H1 (cell line): ENCODE data around the gene SEMA3B. TPM values are rescaled to one million over a fixed set of nuclear protein-coding genes. Genes with fewer than 3 reads are reported as not detected.

Source experiments
- CTCF ChIA-PET: fragments of 300-600 bp; sonication (Branson Sonifier 250); formaldehyde crosslinking; loops from one replicate; lab custom pipeline; 2021; ENCODE audit not compliant: partially characterized antibody; lab: Charles Lee
- POLR2A ChIA-PET: fragments of 300-600 bp; sonication (Branson Sonifier 250); formaldehyde crosslinking; loops from one replicate; lab custom pipeline; 2021; ENCODE audit warnings: inconsistent platforms; ENCODE audit not compliant: partially characterized antibody; lab: Charles Lee
- DNase-seq, 2 experiments: peaks; one replicate each; pipeline versions ENCODE4 v3.0.0 to v3.0.0-alpha.2; 2010 to 2022; ENCODE audit warnings: low spot score in 2 of 2, low read depth in 1 of 2, mixed read lengths in 1 of 2
- FAIRE-seq: peaks from 2 replicates; lab custom pipeline; 2011; peaks lifted over from hg19 to GRCh38; lab: Jason Lieb, UNC
- H2AFZ ChIP-seq: 2 replicates; pipeline ENCODE4 v1.8.1; 2012; ENCODE audit warnings: low read length, inconsistent platforms
- H2AK5ac ChIP-seq: 2 replicates; pipeline ENCODE4 v1.6.1; 2013; ENCODE audit warnings: low read depth, low read length
- H2BK120ac ChIP-seq: replicated peaks from 2 replicates; pipeline ENCODE3; 2013; ENCODE audit warnings: low read depth, low read length, inconsistent platforms
- H2BK12ac ChIP-seq: 2 replicates; pipeline ENCODE4 v1.6.1; 2013; ENCODE audit warnings: low read depth, low read length
- H2BK15ac ChIP-seq: 2 replicates; pipeline ENCODE4 v1.6.1; 2013; ENCODE audit warnings: low read length
- H2BK20ac ChIP-seq: 2 replicates; pipeline ENCODE4 v1.6.1; 2013; ENCODE audit warnings: low read length
- H2BK5ac ChIP-seq: 2 replicates; pipeline ENCODE4 v1.6.1; 2013; ENCODE audit warnings: low read depth, low read length
- H3K14ac ChIP-seq: 2 replicates; pipeline ENCODE4 v1.6.1; 2013; ENCODE audit warnings: inconsistent platforms; ENCODE audit not compliant: insufficient read length
- H3K18ac ChIP-seq: 2 replicates; pipeline ENCODE4 v1.6.1; 2013; ENCODE audit warnings: low read length; ENCODE audit errors: extremely low read depth
- H3K23ac ChIP-seq: 2 replicates; pipeline ENCODE4 v1.6.1; 2013; ENCODE audit warnings: inconsistent platforms; ENCODE audit not compliant: insufficient read length
- H3K23me2 ChIP-seq: 2 replicates; pipeline ENCODE4 v1.6.1; 2013; ENCODE audit warnings: low read depth, low read length
- H3K27ac ChIP-seq: 2 replicates; pipeline ENCODE4 v1.6.1; 2011; ENCODE audit warnings: low read depth, low read length, inconsistent platforms
- H3K27me3 ChIP-seq, 4 experiments: replicated peaks in 1 of 4; 1 replicate in 1 of 4; 2 replicates in 3 of 4; pipeline versions ENCODE4 v1.6.1 to v1.8.1; 2011 to 2013; ENCODE audit warnings: low read length in 3 of 4, mild to moderate bottlenecking in 3 of 4, inconsistent platforms in 2 of 4, mixed read lengths in 2 of 4, moderate library complexity in 1 of 4; ENCODE audit not compliant: control insufficient read depth in 3 of 4, insufficient read depth in 3 of 4; ENCODE audit errors: extremely low read depth in 1 of 4
- H3K36me3 ChIP-seq, 4 experiments: 2 replicates each; pipeline versions ENCODE4 v1.6.1 to v1.8.1; 2011 to 2013; ENCODE audit warnings: mild to moderate bottlenecking in 4 of 4, low read length in 3 of 4, moderate library complexity in 2 of 4, control low read depth in 1 of 4, inconsistent platforms in 1 of 4; ENCODE audit not compliant: insufficient read depth in 4 of 4, control insufficient read depth in 2 of 4
- H3K4ac ChIP-seq: replicated peaks from 2 replicates; pipeline ENCODE3; 2013; ENCODE audit warnings: low read length, low read depth, mixed read lengths, inconsistent platforms; ENCODE audit not compliant: insufficient read length
- H3K4me1 ChIP-seq, 4 experiments: replicated peaks in 1 of 4; 1 replicate in 1 of 4; 2 replicates in 3 of 4; pipeline versions ENCODE4 v1.6.1 to v1.8.1; 2011 to 2013; ENCODE audit warnings: low read length in 3 of 4, inconsistent platforms in 2 of 4, mixed read lengths in 1 of 4; ENCODE audit not compliant: insufficient read depth in 4 of 4, control insufficient read depth in 3 of 4
- H3K4me2 ChIP-seq, 2 experiments: 2 replicates each; pipeline versions ENCODE4 v1.6.1 to v1.8.1; 2011 to 2013; ENCODE audit warnings: low read depth in 2 of 2, low read length in 2 of 2, control low read depth in 1 of 2, inconsistent platforms in 1 of 2, mild to moderate bottlenecking in 1 of 2; ENCODE audit not compliant: insufficient read depth in 1 of 2
- H3K4me3 ChIP-seq, 4 experiments: fragments of 200-600, 300-600 bp in 1 of 4; sonication (generic), shearing (Covaris generic), sonication (Bioruptor Twin) in 1 of 4; 2 replicates each; pipeline versions ENCODE4 v1.5.1 to v1.8.1; 2011 to 2016; ENCODE audit warnings: low read length in 4 of 4, low read depth in 3 of 4, control low read depth in 2 of 4, inconsistent platforms in 2 of 4, mild to moderate bottlenecking in 2 of 4, mixed read lengths in 1 of 4, moderate library complexity in 1 of 4; ENCODE audit not compliant: insufficient read depth in 2 of 4; ENCODE audit errors: extremely low read depth in 1 of 4
- H3K56ac ChIP-seq: replicated peaks from 2 replicates; pipeline ENCODE3; 2013; ENCODE audit warnings: low read depth, mild to moderate bottlenecking, mixed read lengths, low read length, inconsistent platforms; ENCODE audit not compliant: insufficient read length
- H3K79me1 ChIP-seq: 2 replicates; pipeline ENCODE4 v1.6.1; 2013; ENCODE audit warnings: low read depth, low read length, control low read depth
- H3K79me2 ChIP-seq, 2 experiments: 2 replicates each; pipeline versions ENCODE4 v1.6.1 to v1.8.1; 2012 to 2013; ENCODE audit warnings: low read length in 2 of 2, mild to moderate bottlenecking in 2 of 2, inconsistent platforms in 1 of 2; ENCODE audit not compliant: insufficient read depth in 2 of 2, control insufficient read depth in 1 of 2
- H3K9ac ChIP-seq, 4 experiments: replicated peaks in 1 of 4; 1 replicate in 1 of 4; 2 replicates in 3 of 4; pipeline versions ENCODE4 v1.6.1 to v1.8.1; 2011 to 2013; ENCODE audit warnings: low read depth in 3 of 4, low read length in 3 of 4, control low read depth in 2 of 4, mild to moderate bottlenecking in 2 of 4, moderate library complexity in 2 of 4, inconsistent platforms in 1 of 4; ENCODE audit errors: extremely low read depth in 1 of 4
- H3K9me3 ChIP-seq, 2 experiments: 2 replicates each; pipeline versions ENCODE4 v1.6.1 to v1.8.1; 2012 to 2013; ENCODE audit warnings: mild to moderate bottlenecking in 2 of 2, moderate library complexity in 2 of 2, control low read depth in 1 of 2, inconsistent platforms in 1 of 2, low read depth in 1 of 2, low read length in 1 of 2, mixed read lengths in 1 of 2; ENCODE audit not compliant: insufficient read depth in 2 of 2
- H4K20me1 ChIP-seq, 2 experiments: replicated peaks in 1 of 2; 2 replicates each; pipeline versions ENCODE3 to v1.8.1; 2011 to 2013; ENCODE audit warnings: inconsistent platforms in 2 of 2, low read length in 2 of 2, mild to moderate bottlenecking in 1 of 2; ENCODE audit not compliant: insufficient read depth in 2 of 2, control insufficient read depth in 1 of 2
- H4K5ac ChIP-seq: 2 replicates; pipeline ENCODE4 v1.6.1; 2013; ENCODE audit warnings: low read length, low read depth, mixed read lengths, inconsistent platforms; ENCODE audit not compliant: insufficient read length
- H4K8ac ChIP-seq: 2 replicates; pipeline ENCODE4 v1.8.0; 2013; ENCODE audit warnings: mild to moderate bottlenecking, moderate library complexity, low read length, inconsistent platforms; ENCODE audit not compliant: insufficient read depth; ENCODE audit errors: extremely low read depth
- H4K91ac ChIP-seq: replicated peaks from 2 replicates; pipeline ENCODE3; 2013; ENCODE audit warnings: low read length, mixed read lengths, inconsistent platforms; ENCODE audit not compliant: insufficient read length
- BRCA1 ChIP-seq: IDR thresholded peaks from 2 replicates; pipeline ENCODE4 v1.6.1; 2012; ENCODE audit warnings: low read depth, low read length, improper control_type of control experiment
- CBX5 ChIP-seq: fragments of 300-800, 300-1000 bp; sonication (generic); IDR thresholded peaks from 2 replicates; pipeline ENCODE4 v1.7.1; 2016; ENCODE audit warnings: antibody characterized with exemption, low read length, low read depth
- EP300 ChIP-seq, 2 experiments: IDR thresholded peaks; 1 replicate in 1 of 2; 2 replicates in 1 of 2; pipeline ENCODE4 v1.6.1; 2011 to 2012; ENCODE audit warnings: low read depth in 2 of 2, low read length in 2 of 2, mild to moderate bottlenecking in 2 of 2, borderline replicate concordance in 1 of 2, inconsistent platforms in 1 of 2, moderate library complexity in 1 of 2
- NANOG ChIP-seq: IDR thresholded peaks from 2 replicates; pipeline ENCODE4 v1.6.1; 2011; ENCODE audit warnings: low read length, low read depth, mild to moderate bottlenecking, inconsistent platforms; ENCODE audit not compliant: insufficient read depth, poor library complexity, severe bottlenecking
- POLR2AphosphoS5 ChIP-seq: IDR thresholded peaks from 2 replicates; pipeline ENCODE4 v1.6.1; 2011; ENCODE audit warnings: low read depth, low read length
- RNF2 ChIP-seq: fragments of 200-900, 300-1000 bp; sonication (generic); IDR thresholded peaks from 2 replicates; pipeline ENCODE4 v1.7.1; 2016; ENCODE audit warnings: borderline replicate concordance, low read depth, mild to moderate bottlenecking, antibody characterized with exemption, low read length; ENCODE audit not compliant: poor library complexity, severe bottlenecking; ENCODE audit errors: missing control alignments
- SP1 ChIP-seq: IDR thresholded peaks from 2 replicates; pipeline ENCODE4 v1.6.1; 2011; ENCODE audit warnings: low read depth, low read length
- SUZ12 ChIP-seq: fragments of 200-600 bp; sonication (generic); IDR thresholded peaks from 2 replicates; pipeline ENCODE4 v1.6.1; 2012; ENCODE audit warnings: mild to moderate bottlenecking, inconsistent platforms, low read length, moderate library complexity, mixed read lengths
- TBP ChIP-seq: IDR thresholded peaks from 2 replicates; pipeline ENCODE4 v1.6.1; 2011; ENCODE audit warnings: low read depth, low read length, improper control_type of control experiment
- WGBS, 2 experiments: shearing (Covaris generic) in 1 of 2; methylation state at CpG; one replicate each; pipeline versions ENCODE4 v1.1.6 to v1.1.7; 2013 to 2015; ENCODE audit warnings: low lambda C conversion rate in 2 of 2, mixed read lengths in 2 of 2, inconsistent platforms in 1 of 2, low coverage in 1 of 2, missing lambda C conversion rate in 1 of 2; ENCODE audit not compliant: insufficient replicate concordance in 2 of 2, insufficient coverage in 1 of 2, insufficient read length in 1 of 2; ENCODE audit errors: extremely low coverage in 1 of 2, missing lambda C conversion rate in 1 of 2; 5-methylcytosine and 5-hydroxymethylcytosine counted together
- polyA plus RNA-seq, 7 experiments: library from polyadenylated mRNA; depleted of rRNA in 3 of 7; stranded (reverse) in 5 of 7; unstranded in 2 of 7; fragments of >200 nt in 5 of 7; fragments of 200-250 nt in 2 of 7; gene quantifications; 1 replicate in 5 of 7; 2 replicates in 1 of 7; 4 replicates in 1 of 7; pipeline versions ENCODE4 v1.2.1 to v1.2.3, GENCODE V29; 2011 to 2013; ENCODE audit warnings: missing spikeins in 2 of 7, mixed read lengths in 2 of 7
- total RNA-seq: library from RNA; stranded (reverse); fragmentation: NEBNext Ultra II Directional; extraction: Animal tissue kit (Norgen Biotek cat#: 25700); gene quantifications from 2 replicates; pipeline ENCODE4 v1.2.1, GENCODE V29; 2021

The SEMA3B gene
- total and polyA plus RNA-seq, 2 of the 8 experiments (the other 6 are each of a cell fraction or from before 2014, with no cell fraction given): 3.0 to 4.7 TPM

GRCh38 chr3:50300681-50301254 lies 31.8 kb downstream of the SEMA3B start:
- Histone ChIP-seq H3K14ac (no peak overlapping the region), H3K27me3 (no peaks in the 10 kb centered on the region; a peak in 1 of 7 replicates), H2BK12ac (no peak overlapping the region), H3K4me3 (no peak overlapping the region), H3K23ac (no peak overlapping the region), H3K9me3 (no peaks in the 10 kb centered on the region), H3K23me2 (peaks cover 5% of the 10 kb centered on the region; the same call in 1 of the 2 replicates), H3K56ac (no peak overlapping the region), H2BK5ac (no peak overlapping the region), H3K79me1 (no peaks in the 10 kb centered on the region), H2BK20ac (no peak overlapping the region), H4K8ac (peak overlapping the region; percentile 18; the same call in 1 of the 2 replicates), H2BK120ac (no peak overlapping the region), H3K18ac (no peak overlapping the region), H4K20me1 (peaks cover 0 to 2% of the 10 kb centered on the region in 2 experiments), H3K79me2 (no peaks in the 10 kb centered on the region), H4K91ac (no peak overlapping the region), H3K4me2 (no peak overlapping the region; a peak in 1 of 4 replicates), H3K36me3 (no peaks in the 10 kb centered on the region), H3K9ac (no peak overlapping the region), H4K5ac (no peak overlapping the region), H2AK5ac (peak overlapping the region; percentile 48; the same call in 1 of the 2 replicates), H3K4me1 (peaks cover 0 to 26% (median 12%) of the 10 kb centered on the region in 4 experiments; a peak in 6 of 7 replicates), H2AFZ (no peak overlapping the region), H3K27ac (no peak overlapping the region), H3K4ac (no peak overlapping the region), H2BK15ac (no peak overlapping the region)
- no peak for FAIRE-seq
- WGBS, 2 experiments: 89% methylated on average over 6 of the region's 6 CpGs; no CpG with 5 or more reads in 1 of the 2 experiments
- no peak for DNase-seq
- no peak for TF ChIP-seq POLR2AphosphoS5
- no peak for TF ChIP-seq CBX5
- no peak for TF ChIP-seq BRCA1
- TF ChIP-seq TBP: no peak
- no peak for TF ChIP-seq SP1
- TF ChIP-seq RNF2: no peak
- no peak for TF ChIP-seq SUZ12
- TF ChIP-seq NANOG: no peak
- no peak for TF ChIP-seq EP300 (IDR thresholded peaks at IDR 0.05; ENCODE audit: borderline replicate concordance in 1 of 2, low read depth in 2 of 2, low read length in 2 of 2)
- ChIA-PET CTCF (interaction anchor here (1.0 to 3.6 kb wide), 3 partner anchors 24 to 86 kb away, joined by 3 to 24 read pairs (median 6); no protein-coding TSS in a partner anchor), POLR2A (interaction anchor here (0.6 to 11.3 kb wide), 3 partner anchors 11 to 36 kb away, joined by 3 to 149 read pairs (median 5); partner anchors contain the start of gene HYAL2)
